C4-2B (cell line): ENCODE results near the gene HTT.

Source experiments
- ZFX ChIP-seq: fragments of 450-650 bp; IDR thresholded peaks from 2 replicates; pipeline ENCODE4 v1.6.1; 2017
- TF ChIP-seq, protein P1 (sequence below): fragments of 450-650 bp; conservative IDR thresholded peaks from 2 replicates; pipeline ENCODE4 v1.5.1; 2017; ENCODE audit warnings: mild to moderate bottlenecking

DNA sequence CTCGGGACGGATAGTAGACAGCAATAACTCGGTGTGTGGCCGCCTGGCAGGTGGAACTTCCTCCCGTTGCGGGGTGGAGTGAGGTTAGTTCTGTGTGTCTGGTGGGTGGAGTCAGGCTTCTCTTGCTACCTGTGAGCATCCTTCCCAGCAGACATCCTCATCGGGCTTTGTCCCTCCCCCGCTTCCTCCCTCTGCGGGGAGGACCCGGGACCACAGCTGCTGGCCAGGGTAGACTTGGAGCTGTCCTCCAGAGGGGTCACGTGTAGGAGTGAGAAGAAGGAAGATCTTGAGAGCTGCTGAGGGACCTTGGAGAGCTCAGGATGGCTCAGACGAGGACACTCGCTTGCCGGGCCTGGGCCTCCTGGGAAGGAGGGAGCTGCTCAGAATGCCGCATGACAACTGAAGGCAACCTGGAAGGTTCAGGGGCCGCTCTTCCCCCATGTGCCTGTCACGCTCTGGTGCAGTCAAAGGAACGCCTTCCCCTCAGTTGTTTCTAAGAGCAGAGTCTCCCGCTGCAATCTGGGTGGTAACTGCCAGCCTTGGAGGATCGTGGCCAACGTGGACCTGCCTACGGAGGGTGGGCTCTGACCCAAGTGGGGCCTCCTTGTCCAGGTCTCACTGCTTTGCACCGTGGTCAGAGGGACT is 168.8 kb downstream of the HTT start:
- TF ChIP-seq, protein P1, sequence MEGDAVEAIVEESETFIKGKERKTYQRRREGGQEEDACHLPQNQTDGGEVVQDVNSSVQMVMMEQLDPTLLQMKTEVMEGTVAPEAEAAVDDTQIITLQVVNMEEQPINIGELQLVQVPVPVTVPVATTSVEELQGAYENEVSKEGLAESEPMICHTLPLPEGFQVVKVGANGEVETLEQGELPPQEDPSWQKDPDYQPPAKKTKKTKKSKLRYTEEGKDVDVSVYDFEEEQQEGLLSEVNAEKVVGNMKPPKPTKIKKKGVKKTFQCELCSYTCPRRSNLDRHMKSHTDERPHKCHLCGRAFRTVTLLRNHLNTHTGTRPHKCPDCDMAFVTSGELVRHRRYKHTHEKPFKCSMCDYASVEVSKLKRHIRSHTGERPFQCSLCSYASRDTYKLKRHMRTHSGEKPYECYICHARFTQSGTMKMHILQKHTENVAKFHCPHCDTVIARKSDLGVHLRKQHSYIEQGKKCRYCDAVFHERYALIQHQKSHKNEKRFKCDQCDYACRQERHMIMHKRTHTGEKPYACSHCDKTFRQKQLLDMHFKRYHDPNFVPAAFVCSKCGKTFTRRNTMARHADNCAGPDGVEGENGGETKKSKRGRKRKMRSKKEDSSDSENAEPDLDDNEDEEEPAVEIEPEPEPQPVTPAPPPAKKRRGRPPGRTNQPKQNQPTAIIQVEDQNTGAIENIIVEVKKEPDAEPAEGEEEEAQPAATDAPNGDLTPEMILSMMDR: no peak
- TF ChIP-seq ZFX: no peak
